ENCODE measurements around the gene RERE.

DNA sequence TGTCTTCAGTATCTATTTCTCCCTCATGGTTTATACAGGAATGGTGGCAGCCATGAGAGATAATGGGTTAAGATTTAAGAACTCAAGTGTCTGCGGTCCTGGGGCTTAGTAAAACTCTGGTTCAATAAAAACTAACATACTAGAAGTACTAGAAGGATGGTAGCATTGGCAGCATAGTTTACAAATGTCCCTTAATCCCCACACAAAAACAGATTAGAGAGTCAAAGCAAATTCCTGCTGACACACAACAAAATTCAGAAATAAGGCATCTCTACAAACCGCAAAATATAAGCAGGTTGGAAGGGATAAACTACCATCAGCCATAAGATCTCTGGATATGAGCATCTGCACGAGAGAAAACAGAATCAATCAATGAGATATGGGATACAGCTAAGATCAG is 234.4 kb downstream of the RERE start:
- TF ChIP-seq, protein P1, sequence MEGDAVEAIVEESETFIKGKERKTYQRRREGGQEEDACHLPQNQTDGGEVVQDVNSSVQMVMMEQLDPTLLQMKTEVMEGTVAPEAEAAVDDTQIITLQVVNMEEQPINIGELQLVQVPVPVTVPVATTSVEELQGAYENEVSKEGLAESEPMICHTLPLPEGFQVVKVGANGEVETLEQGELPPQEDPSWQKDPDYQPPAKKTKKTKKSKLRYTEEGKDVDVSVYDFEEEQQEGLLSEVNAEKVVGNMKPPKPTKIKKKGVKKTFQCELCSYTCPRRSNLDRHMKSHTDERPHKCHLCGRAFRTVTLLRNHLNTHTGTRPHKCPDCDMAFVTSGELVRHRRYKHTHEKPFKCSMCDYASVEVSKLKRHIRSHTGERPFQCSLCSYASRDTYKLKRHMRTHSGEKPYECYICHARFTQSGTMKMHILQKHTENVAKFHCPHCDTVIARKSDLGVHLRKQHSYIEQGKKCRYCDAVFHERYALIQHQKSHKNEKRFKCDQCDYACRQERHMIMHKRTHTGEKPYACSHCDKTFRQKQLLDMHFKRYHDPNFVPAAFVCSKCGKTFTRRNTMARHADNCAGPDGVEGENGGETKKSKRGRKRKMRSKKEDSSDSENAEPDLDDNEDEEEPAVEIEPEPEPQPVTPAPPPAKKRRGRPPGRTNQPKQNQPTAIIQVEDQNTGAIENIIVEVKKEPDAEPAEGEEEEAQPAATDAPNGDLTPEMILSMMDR (conservative IDR thresholded peaks at IDR 0.05): no peak
- no peak for TF ChIP-seq ZFX (IDR thresholded peaks at IDR 0.05)

All from C4-2B (cell line).